ENCODE measurements around the gene MAP3K2. TPM values are rescaled to one million over a fixed set of nuclear protein-coding genes. Genes with fewer than 3 reads are reported as not detected.

The MAP3K2 gene
- total and polyA plus RNA-seq, 2 of the 8 experiments (the other 6 are each of a cell fraction or from before 2014, with no cell fraction given): 2.0 to 23.2 TPM

DNA sequence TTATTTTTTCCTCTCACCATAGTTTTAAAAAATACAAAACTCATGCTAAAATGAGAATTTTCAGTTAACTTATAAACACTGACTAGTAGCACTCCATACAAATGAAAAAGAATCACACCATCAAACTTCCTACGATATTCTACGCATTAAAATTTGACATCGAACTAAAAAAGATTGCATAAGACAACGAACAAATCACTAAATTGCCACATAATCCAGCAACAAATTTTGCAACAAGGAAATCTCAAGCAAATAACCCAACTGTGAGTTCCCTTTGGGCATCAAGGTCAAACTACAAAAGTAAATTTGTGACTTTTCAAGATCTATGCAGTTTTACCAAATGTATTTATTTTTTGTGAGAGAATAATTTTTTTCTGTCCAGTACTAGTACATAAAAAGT, 1.5 kb downstream of the MAP3K2 start:
- Histone ChIP-seq H3K36me3 (ENCODE audit: control insufficient read depth in 2 of 4, insufficient read depth in 4 of 4, low read length in 3 of 4) (no peaks in the 10 kb centered on the region), H3K9ac (replicated peaks in 1 of 4; ENCODE audit: extremely low read depth in 1 of 4, low read depth in 3 of 4, low read length in 3 of 4) (no peak overlapping the region), H2BK20ac (ENCODE audit: low read length) (no peak overlapping the region), H3K4me2 (ENCODE audit: insufficient read depth in 1 of 2, low read depth in 2 of 2, low read length in 2 of 2) (peak overlapping the region; percentile 74 to 85; a peak in 1 of 4 replicates), H4K20me1 (replicated peaks in 1 of 2; ENCODE audit: control insufficient read depth in 1 of 2, insufficient read depth in 2 of 2, low read length in 2 of 2) (peaks cover 0 to 9% of the 10 kb centered on the region in 2 experiments), H3K79me1 (ENCODE audit: low read depth, low read length) (peaks cover 5% of the 10 kb centered on the region; the same call in 1 of the 2 replicates), H3K14ac (ENCODE audit: insufficient read length) (no peak overlapping the region), H3K23me2 (ENCODE audit: low read depth, low read length) (peaks cover 5% of the 10 kb centered on the region), H3K18ac (ENCODE audit: extremely low read depth, low read length) (no peak overlapping the region), H2BK120ac (replicated peaks; ENCODE audit: low read depth, low read length) (no peak overlapping the region), H3K27me3 (replicated peaks in 1 of 4; ENCODE audit: control insufficient read depth in 3 of 4, extremely low read depth in 1 of 4, insufficient read depth in 3 of 4, low read length in 3 of 4) (no peaks in the 10 kb centered on the region; a peak in 1 of 7 replicates), H3K4me1 (replicated peaks in 1 of 4; ENCODE audit: control insufficient read depth in 3 of 4, insufficient read depth in 4 of 4, low read length in 3 of 4) (peaks cover 0 to 8% (median 3%) of the 10 kb centered on the region in 4 experiments; a peak in 3 of 7 replicates), H3K4ac (replicated peaks; ENCODE audit: insufficient read length, low read depth, low read length) (no peak overlapping the region), H2BK15ac (ENCODE audit: low read length) (no peak overlapping the region), H4K91ac (replicated peaks; ENCODE audit: insufficient read length, low read length) (no peak overlapping the region), H4K8ac (ENCODE audit: extremely low read depth, insufficient read depth, low read length) (no peak overlapping the region), H3K23ac (ENCODE audit: insufficient read length) (no peak overlapping the region), H4K5ac (ENCODE audit: insufficient read length, low read depth, low read length) (no peak overlapping the region), H3K9me3 (ENCODE audit: insufficient read depth in 2 of 2, low read depth in 1 of 2, low read length in 1 of 2) (no peaks in the 10 kb centered on the region), H2AFZ (ENCODE audit: low read length) (no peak overlapping the region), H3K4me3 (ENCODE audit: extremely low read depth in 1 of 4, insufficient read depth in 2 of 4, low read depth in 3 of 4, low read length in 4 of 4) (peak overlapping the region in 1 of 4 experiments; percentile 73; a peak in 4 of 8 replicates), H2AK5ac (ENCODE audit: low read depth, low read length) (no peak overlapping the region), H3K56ac (replicated peaks; ENCODE audit: insufficient read length, low read depth, low read length) (no peak overlapping the region), H2BK5ac (ENCODE audit: low read depth, low read length) (no peak overlapping the region), H2BK12ac (ENCODE audit: low read depth, low read length) (no peak overlapping the region), H3K27ac (ENCODE audit: low read depth, low read length) (no peak overlapping the region), H3K79me2 (ENCODE audit: control insufficient read depth in 1 of 2, insufficient read depth in 2 of 2, low read length in 2 of 2) (peaks cover 0 to 53% of the 10 kb centered on the region in 2 experiments; a peak in 2 of 4 replicates)
- 93 to 100% methylated on average over 4 of the region's 4 CpGs for WGBS, 2 experiments (ENCODE audit: extremely low coverage in 1 of 2, insufficient coverage in 1 of 2, insufficient read length in 1 of 2, insufficient replicate concordance in 2 of 2, low coverage in 1 of 2, low lambda C conversion rate in 2 of 2, missing lambda C conversion rate in 1 of 2)
- FAIRE-seq (no peak), DNase-seq (ENCODE audit: low read depth in 1 of 2, low spot score in 2 of 2) (no peak)
- ChIA-PET POLR2A (ENCODE audit: partially characterized antibody) (interaction anchor here (1.2 kb wide), 1 partner anchor 21 kb away, joined by 3 read pairs; no protein-coding TSS in a partner anchor), CTCF (ENCODE audit: partially characterized antibody) (interaction anchor here (1.2 to 1.3 kb wide), 2 partner anchors 9 to 68 kb away, joined by 3 to 4 read pairs; no protein-coding TSS in a partner anchor)
- TF ChIP-seq GABPA (IDR thresholded peaks at IDR 0.05; ENCODE audit: borderline replicate concordance, insufficient read depth, low read length) (no peak), SIN3A (conservative IDR thresholded peaks at IDR 0.05 in 1 of 2, IDR thresholded peaks at IDR 0.05 in 1 of 2; ENCODE audit: low read depth in 1 of 2, low read length in 2 of 2) (no peak), POLR2AphosphoS5 (IDR thresholded peaks at IDR 0.05; ENCODE audit: low read depth, low read length) (no peak), SP4 (IDR thresholded peaks at IDR 0.05; ENCODE audit: low read length) (no peak), CEBPB (IDR thresholded peaks at IDR 0.05; ENCODE audit: low read depth, low read length) (no peak), RBBP5 (IDR thresholded peaks at IDR 0.05; ENCODE audit: borderline replicate concordance, low read depth, low read length) (no peak), HDAC2 (IDR thresholded peaks at IDR 0.05; ENCODE audit: borderline replicate concordance in 1 of 2, low read depth in 2 of 2, low read length in 2 of 2) (no peak), TBP (IDR thresholded peaks at IDR 0.05; ENCODE audit: low read depth, low read length) (no peak), CREB1 (IDR thresholded peaks at IDR 0.05) (no peak)
- TF ChIP-seq, protein P1, sequence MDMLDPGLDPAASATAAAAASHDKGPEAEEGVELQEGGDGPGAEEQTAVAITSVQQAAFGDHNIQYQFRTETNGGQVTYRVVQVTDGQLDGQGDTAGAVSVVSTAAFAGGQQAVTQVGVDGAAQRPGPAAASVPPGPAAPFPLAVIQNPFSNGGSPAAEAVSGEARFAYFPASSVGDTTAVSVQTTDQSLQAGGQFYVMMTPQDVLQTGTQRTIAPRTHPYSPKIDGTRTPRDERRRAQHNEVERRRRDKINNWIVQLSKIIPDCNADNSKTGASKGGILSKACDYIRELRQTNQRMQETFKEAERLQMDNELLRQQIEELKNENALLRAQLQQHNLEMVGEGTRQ (IDR thresholded peaks at IDR 0.05; ENCODE audit: low read length): no peak
- TF ChIP-seq, protein P2, sequence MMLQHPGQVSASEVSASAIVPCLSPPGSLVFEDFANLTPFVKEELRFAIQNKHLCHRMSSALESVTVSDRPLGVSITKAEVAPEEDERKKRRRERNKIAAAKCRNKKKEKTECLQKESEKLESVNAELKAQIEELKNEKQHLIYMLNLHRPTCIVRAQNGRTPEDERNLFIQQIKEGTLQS (IDR thresholded peaks at IDR 0.05; ENCODE audit: insufficient read depth, low read depth, low read length): no peak
- TF ChIP-seq, protein P3, sequence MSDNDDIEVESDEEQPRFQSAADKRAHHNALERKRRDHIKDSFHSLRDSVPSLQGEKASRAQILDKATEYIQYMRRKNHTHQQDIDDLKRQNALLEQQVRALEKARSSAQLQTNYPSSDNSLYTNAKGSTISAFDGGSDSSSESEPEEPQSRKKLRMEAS (IDR thresholded peaks at IDR 0.05): no peak
